ENCODE results near the gene DSCAML1.
A peak's percentile ranks its signal among the peaks of the same experiment; 100 is the strongest.

The DSCAML1 gene

GRCh38 chr11:117443266-117444186 lies 353.5 kb downstream of the DSCAML1 start:
- peak; percentile 62 for TF ChIP-seq CTCF (IDR thresholded peaks at IDR 0.05; ENCODE audit: insufficient read depth, low read length, missing control alignments)
- ChIA-PET POLR2A (no interaction called here), CTCF (interaction anchor here (0.7 to 3.9 kb wide), 10 partner anchors 14 to 375 kb away, joined by 3 to 26 read pairs (median 6); no protein-coding TSS in a partner anchor)
- DNase-seq (ENCODE audit: low read depth, low spot score) = no peak
- no peak overlapping the region for H3K4me3 ChIP-seq (ENCODE audit: low read depth, low read length)

- no peak for DNase-seq (ENCODE audit: low read depth, low spot score)
- no peak for TF ChIP-seq CTCF (IDR thresholded peaks at IDR 0.05; ENCODE audit: insufficient read depth, low read length, missing control alignments)
- ChIA-PET CTCF (interaction anchor here (0.7 to 3.9 kb wide), 9 partner anchors 14 to 376 kb away, joined by 3 to 26 read pairs (median 5); no protein-coding TSS in a partner anchor), POLR2A (no interaction called here)
- H3K4me3 ChIP-seq (ENCODE audit: low read depth, low read length) = no peak overlapping the region
Observed at GRCh38 chr11:117442869-117443239, 354.2 kb downstream of the DSCAML1 start.

- POLR2A ChIA-PET = no interaction called here
- CTCF ChIA-PET = interaction anchor here (1.2 to 3.9 kb wide), 5 partner anchors 13 to 377 kb away, joined by 3 to 26 read pairs (median 7); no protein-coding TSS in a partner anchor
- DNase-seq (ENCODE audit: low read depth, low spot score) = no peak
- H3K4me3 ChIP-seq (ENCODE audit: low read depth, low read length) = no peak overlapping the region
- TF ChIP-seq CTCF (IDR thresholded peaks at IDR 0.05; ENCODE audit: insufficient read depth, low read length, missing control alignments) = no peak
Observed at GRCh38 chr11:117442049-117442868, 354.8 kb downstream of the DSCAML1 start.

- H3K4me3 ChIP-seq (ENCODE audit: low read depth, low read length) = no peak overlapping the region
- DNase-seq (ENCODE audit: low read depth, low spot score) = no peak
- ChIA-PET CTCF (interaction anchor here (1.3 kb wide), 1 partner anchor 12 kb away, joined by 3 read pairs; no protein-coding TSS in a partner anchor), POLR2A (no interaction called here)
- TF ChIP-seq CTCF (IDR thresholded peaks at IDR 0.05; ENCODE audit: insufficient read depth, low read length, missing control alignments) = no peak
Observed at GRCh38 chr11:117441146-117441975, 355.7 kb downstream of the DSCAML1 start.

GRCh38 chr11:117440258-117440657 lies 356.8 kb downstream of the DSCAML1 start:
- POLR2A ChIA-PET = no interaction called here
- no peak overlapping the region for H3K4me3 ChIP-seq (ENCODE audit: low read depth, low read length)
- CTCF ChIA-PET = interaction anchor here (1.0 kb wide), 1 partner anchor 13 kb away, joined by 8 read pairs; no protein-coding TSS in a partner anchor
- DNase-seq (ENCODE audit: low read depth, low spot score) = no peak
- no peak for TF ChIP-seq CTCF (IDR thresholded peaks at IDR 0.05; ENCODE audit: insufficient read depth, low read length, missing control alignments)
